ENCODE results near the gene ADH1A. TPM values are rescaled to one million over a fixed set of nuclear protein-coding genes. Genes with fewer than 3 reads are reported as not detected.
A peak's percentile ranks its signal among the peaks of the same experiment; 100 is the strongest.

ADH1A gene
- total RNA-seq, 4 donors from 2014 or later = 0.54 to 1.4 TPM; not detected in 2

- H3K27ac ChIP-seq = no peak overlapping the region
- ATAC-seq = no peak
- no peak overlapping the region for H3K4me3 ChIP-seq
- no peak for TF ChIP-seq CTCF (IDR thresholded peaks at IDR 0.05)
- TF ChIP-seq POLR2AphosphoS5 (IDR thresholded peaks at IDR 0.05) = no peak
- TF ChIP-seq POLR2A (IDR thresholded peaks at IDR 0.05) = no peak
- TF ChIP-seq EP300 (IDR thresholded peaks at IDR 0.05) = no peak
- no peaks in the 10 kb centered on the region for H3K36me3 ChIP-seq
- H3K4me1 ChIP-seq = no peaks in the 10 kb centered on the region
- WGBS, 2 donors (ENCODE audit: low coverage in 1 of 2) = 68 to 94% methylated on average over 2 of the region's 2 CpGs
- H3K27me3 ChIP-seq = no peaks in the 10 kb centered on the region
- H3K9me3 ChIP-seq = no peaks in the 10 kb centered on the region
Measured at GRCh38 chr4:99310389-99310788, 19.6 kb upstream of the ADH1A start.

GRCh38 chr4:99305638-99306400 is 15.0 kb upstream of the ADH1A start:
- TF ChIP-seq CTCF (IDR thresholded peaks at IDR 0.05) (no peak), POLR2AphosphoS5 (IDR thresholded peaks at IDR 0.05) (no peak), POLR2A (IDR thresholded peaks at IDR 0.05) (no peak), EP300 (IDR thresholded peaks at IDR 0.05) (no peak)
- Histone ChIP-seq H3K9me3 (no peaks in the 10 kb centered on the region), H3K4me3 (no peak overlapping the region), H3K36me3 (no peaks in the 10 kb centered on the region), H3K27me3 (no peaks in the 10 kb centered on the region), H3K27ac (no peak overlapping the region), H3K4me1 (peaks cover 6 to 10% (median 7%) of the 10 kb centered on the region in 3 donors)
- ATAC-seq = peak; percentile 25
- WGBS, 2 donors (ENCODE audit: low coverage in 1 of 2) = 84 to 88% methylated on average over 5 to 6 of the region's 11 CpGs

- H3K27me3 ChIP-seq = no peaks in the 10 kb centered on the region
- no peaks in the 10 kb centered on the region for H3K9me3 ChIP-seq
- peaks cover 10 to 18% (median 14%) of the 10 kb centered on the region in 3 donors for H3K4me1 ChIP-seq
- WGBS, 2 donors (ENCODE audit: low coverage in 1 of 2) = 65 to 68% methylated on average over 6 to 7 of the region's 7 CpGs
- H3K36me3 ChIP-seq = no peaks in the 10 kb centered on the region
- ATAC-seq = peak; percentile 17
- H3K27ac ChIP-seq = peak overlapping the region; percentile 79 to 98 (median 82)
- no peak for TF ChIP-seq EP300 (IDR thresholded peaks at IDR 0.05)
- TF ChIP-seq POLR2AphosphoS5 (IDR thresholded peaks at IDR 0.05) = no peak
- TF ChIP-seq CTCF (IDR thresholded peaks at IDR 0.05) = no peak
- TF ChIP-seq POLR2A (IDR thresholded peaks at IDR 0.05) = no peak
- no peak overlapping the region for H3K4me3 ChIP-seq
Measured at GRCh38 chr4:99301376-99302164, 10.8 kb upstream of the ADH1A start.

GRCh38 chr4:99300934-99301333 is 10.1 kb upstream of the ADH1A start:
- no peaks in the 10 kb centered on the region for H3K9me3 ChIP-seq
- no peaks in the 10 kb centered on the region for H3K27me3 ChIP-seq
- peak overlapping the region; percentile 79 to 98 (median 82) for H3K27ac ChIP-seq
- peaks cover 10 to 18% (median 14%) of the 10 kb centered on the region in 3 donors for H3K4me1 ChIP-seq
- TF ChIP-seq POLR2AphosphoS5 (IDR thresholded peaks at IDR 0.05) = peak; percentile 99
- no peak for TF ChIP-seq POLR2A (IDR thresholded peaks at IDR 0.05)
- TF ChIP-seq CTCF (IDR thresholded peaks at IDR 0.05) = no peak
- WGBS, 2 donors (ENCODE audit: low coverage in 1 of 2) = 12 to 17% methylated on average over 4 of the region's 4 CpGs
- peak; percentile 93 for ATAC-seq
- H3K36me3 ChIP-seq = no peaks in the 10 kb centered on the region
- H3K4me3 ChIP-seq = no peak overlapping the region
